ENCODE data around the gene DEAF1. TPM values are rescaled to one million over a fixed set of nuclear protein-coding genes. Genes with fewer than 3 reads are reported as not detected.

Gene DEAF1
- total and polyA plus RNA-seq, 9 of the 15 experiments (the other 6 are each of a cell fraction or from before 2014, with no cell fraction given) = 2.0 to 69.1 (median 26.8) TPM

DNA sequence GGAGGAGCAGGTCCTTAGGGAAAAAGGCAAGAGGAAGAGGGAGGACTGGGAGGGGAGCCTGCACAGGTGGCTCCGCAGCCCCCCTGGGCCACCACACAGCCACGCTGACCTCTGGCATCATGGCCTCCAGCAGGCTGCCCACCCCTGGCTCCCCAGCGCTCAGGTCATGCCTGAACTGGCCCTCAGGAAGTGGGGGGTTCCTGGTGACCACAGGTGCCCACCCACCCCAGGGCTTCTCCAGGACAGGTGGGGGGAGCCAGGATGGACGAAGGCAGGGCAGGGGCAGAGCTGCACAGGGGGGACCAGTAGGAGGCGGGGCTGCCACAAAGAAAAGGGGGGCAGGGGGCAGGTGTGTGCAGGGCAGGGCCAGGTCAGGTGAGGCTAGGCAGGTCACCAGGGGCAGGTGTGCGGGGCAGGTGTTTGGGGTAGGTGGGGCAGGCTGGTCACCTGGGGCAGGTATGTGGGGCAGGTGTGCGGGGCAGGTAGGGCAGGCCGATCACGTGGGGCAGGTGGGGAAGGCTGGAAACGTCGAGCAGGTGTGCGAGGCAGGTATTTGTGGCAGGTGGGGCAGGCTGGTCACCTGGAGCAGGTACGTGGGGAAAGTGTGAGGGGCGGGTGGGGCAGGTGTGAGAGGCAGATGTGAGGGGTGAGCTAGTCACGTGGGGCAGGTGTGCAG lies 997 bp downstream of the DEAF1 start (continued):
- TF ChIP-seq, protein P1, sequence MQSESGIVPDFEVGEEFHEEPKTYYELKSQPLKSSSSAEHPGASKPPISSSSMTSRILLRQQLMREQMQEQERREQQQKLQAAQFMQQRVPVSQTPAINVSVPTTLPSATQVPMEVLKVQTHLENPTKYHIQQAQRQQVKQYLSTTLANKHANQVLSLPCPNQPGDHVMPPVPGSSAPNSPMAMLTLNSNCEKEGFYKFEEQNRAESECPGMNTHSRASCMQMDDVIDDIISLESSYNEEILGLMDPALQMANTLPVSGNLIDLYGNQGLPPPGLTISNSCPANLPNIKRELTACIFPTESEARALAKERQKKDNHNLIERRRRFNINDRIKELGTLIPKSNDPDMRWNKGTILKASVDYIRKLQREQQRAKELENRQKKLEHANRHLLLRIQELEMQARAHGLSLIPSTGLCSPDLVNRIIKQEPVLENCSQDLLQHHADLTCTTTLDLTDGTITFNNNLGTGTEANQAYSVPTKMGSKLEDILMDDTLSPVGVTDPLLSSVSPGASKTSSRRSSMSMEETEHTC (IDR thresholded peaks at IDR 0.05) = no peak
- TF ChIP-seq ZFP1 (CRISPR knock-in tag; IDR thresholded peaks at IDR 0.05) (no peak), GATA2 (CRISPR knock-in tag; IDR thresholded peaks at IDR 0.05) (no peak), POLR2G (IDR thresholded peaks at IDR 0.05; ENCODE audit: low read depth, low read length) (peak; percentile 69), ZNF324 (CRISPR knock-in tag; IDR thresholded peaks at IDR 0.05) (no peak), HMG20B (CRISPR knock-in tag; IDR thresholded peaks at IDR 0.05) (no peak), JUN (IDR thresholded peaks at IDR 0.05; ENCODE audit: borderline replicate concordance, low read depth, low read length) (no peak), JUN (CRISPR knock-in tag; IDR thresholded peaks at IDR 0.05; ENCODE audit: borderline replicate concordance) (no peak), TCF15 (CRISPR knock-in tag; IDR thresholded peaks at IDR 0.05) (no peak), ZBTB26 (CRISPR knock-in tag; IDR thresholded peaks at IDR 0.05) (no peak), DPF2 (IDR thresholded peaks at IDR 0.05) (no peak), SIN3A (IDR thresholded peaks at IDR 0.05; ENCODE audit: borderline replicate concordance in 2 of 2, control insufficient read depth in 1 of 2, low read depth in 2 of 2, low read length in 2 of 2) (0 out of 4 replicates have a peak, but pooled peaks of 1 of the 2 experiments have one; percentile 9), ATF1 (CRISPR knock-in tag; IDR thresholded peaks at IDR 0.05) (no peak), ATF1 (tag; IDR thresholded peaks at IDR 0.05) (no peak), CTBP1 (IDR thresholded peaks at IDR 0.05; ENCODE audit: borderline replicate concordance) (0 out of 2 replicates have a peak, but pooled peaks have one; percentile 13), ZKSCAN1 (IDR thresholded peaks at IDR 0.05; ENCODE audit: low read depth, low read length) (no peak), TEAD2 (tag; IDR thresholded peaks at IDR 0.05) (no peak), ZNF232 (CRISPR knock-in tag; IDR thresholded peaks at IDR 0.05) (no peak), RBM14 (IDR thresholded peaks at IDR 0.05; ENCODE audit: borderline replicate concordance, insufficient read depth, low read depth, low read length) (0 out of 2 replicates have a peak, but pooled peaks have one; percentile 57), GATAD2A (IDR thresholded peaks at IDR 0.05) (no peak), ZNF263 (CRISPR knock-in tag; IDR thresholded peaks at IDR 0.05; ENCODE audit: borderline replicate concordance) (peak; percentile 37; the same call in 1 of the 2 replicates), RB1 (IDR thresholded peaks at IDR 0.05; ENCODE audit: low read depth) (no peak), CCAR2 (IDR thresholded peaks at IDR 0.05; ENCODE audit: low read depth, low read length) (no peak), ZNF316 (IDR thresholded peaks at IDR 0.05) (no peak), HLTF (IDR thresholded peaks at IDR 0.05) (no peak), TCF7L2 (IDR thresholded peaks at IDR 0.05; ENCODE audit: low read depth, low read length) (no peak), CBFA2T2 (conservative IDR thresholded peaks at IDR 0.05) (peak; percentile 37), FOXM1 (IDR thresholded peaks at IDR 0.05; ENCODE audit: low read depth) (no peak), FOXM1 (CRISPR knock-in tag; IDR thresholded peaks at IDR 0.05; ENCODE audit: low read depth) (no peak), ZNF384 (IDR thresholded peaks at IDR 0.05; ENCODE audit: low read depth, low read length) (no peak), MTA1 (IDR thresholded peaks at IDR 0.05; ENCODE audit: borderline replicate concordance) (0 out of 2 replicates have a peak, but pooled peaks have one; percentile 36)
